ES-I3 (cell line): ENCODE data around the gene SAMD10.
A peak's percentile ranks its signal among the peaks of the same experiment; 100 is the strongest.
"Not testable (repeated sequence)": the region's sequence is repeated elsewhere in the genome, so short reads cannot be mapped to it uniquely, and the experiment has no call there.

ENCODE experiments used
- H3K36me3 ChIP-seq: 2 replicates; pipeline ENCODE4 v1.6.1; 2013; ENCODE audit warnings: mild to moderate bottlenecking, low read length, control low read depth, moderate library complexity; ENCODE audit not compliant: insufficient read depth
- H3K4me1 ChIP-seq: 2 replicates; pipeline ENCODE4 v1.6.1; 2013; ENCODE audit warnings: mild to moderate bottlenecking, control low read depth, low read length; ENCODE audit not compliant: insufficient read depth
- H3K9ac ChIP-seq: 2 replicates; pipeline ENCODE4 v1.6.1; 2013; ENCODE audit warnings: low read depth, mild to moderate bottlenecking, low read length, moderate library complexity
- H3K9me3 ChIP-seq: 2 replicates; pipeline ENCODE4 v1.6.1; 2013; ENCODE audit warnings: mild to moderate bottlenecking, low read length, moderate library complexity; ENCODE audit not compliant: control insufficient read depth, insufficient read depth

Gene SAMD10

DNA sequence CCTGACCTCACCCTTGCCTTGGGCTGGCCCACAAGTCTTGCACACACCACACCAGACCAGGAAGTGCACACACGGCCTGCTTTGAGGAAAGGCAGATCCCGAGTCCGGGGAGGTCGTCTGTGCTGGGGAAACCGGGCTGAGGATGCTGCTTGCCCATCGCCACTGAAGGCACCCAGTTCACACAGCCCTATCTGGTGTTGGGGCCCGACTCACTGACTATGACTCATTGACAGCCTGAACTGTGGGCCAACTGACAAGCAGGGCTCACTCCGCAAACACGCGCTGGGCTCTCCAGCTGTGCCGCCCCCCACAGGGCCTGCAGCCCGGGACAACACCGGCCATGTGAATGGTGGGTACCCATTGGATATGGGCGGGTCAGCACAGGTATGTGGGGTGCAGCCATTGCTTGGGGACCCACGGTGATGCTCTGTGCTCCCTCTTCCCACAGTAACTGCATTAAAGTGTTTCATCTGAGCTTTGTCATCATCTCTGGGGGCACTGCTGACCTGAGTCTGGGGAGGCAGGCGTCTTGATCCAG lies 1.6 kb downstream of the SAMD10 start:
- Histone ChIP-seq H3K9me3 (no peaks in the 10 kb centered on the region), H3K4me1 (peaks cover 15% of the 10 kb centered on the region), H3K9ac (no peak overlapping the region), H3K36me3 (peaks cover 4% of the 10 kb centered on the region; the same call in 1 of the 2 replicates)

GRCh38 chr20:63976980-63977738 lies 2.3 kb downstream of the SAMD10 start:
- Histone ChIP-seq H3K9ac (no peak overlapping the region), H3K36me3 (no peaks in the 10 kb centered on the region)

GRCh38 chr20:63976511-63976910 lies 2.9 kb downstream of the SAMD10 start:
- H3K4me1 ChIP-seq: peaks cover 12% of the 10 kb centered on the region
- H3K9ac ChIP-seq: not testable (repeated sequence)

More at GRCh38 chr20:63976980-63977738, 2.3 kb downstream of the SAMD10 start:
- peaks cover 15% of the 10 kb centered on the region for H3K4me1 ChIP-seq
- no peaks in the 10 kb centered on the region for H3K9me3 ChIP-seq

GRCh38 chr20:63974402-63975200 lies 4.8 kb downstream of the SAMD10 start:
- H3K36me3 ChIP-seq: no peaks in the 10 kb centered on the region
- peaks cover 4% of the 10 kb centered on the region; the same call in 1 of the 2 replicates for H3K4me1 ChIP-seq
- no peak overlapping the region for H3K9ac ChIP-seq
- H3K9me3 ChIP-seq: no peaks in the 10 kb centered on the region

More at GRCh38 chr20:63976511-63976910, 2.9 kb downstream of the SAMD10 start:
- not testable (repeated sequence) for H3K9me3 ChIP-seq, H3K36me3 ChIP-seq

DNA sequence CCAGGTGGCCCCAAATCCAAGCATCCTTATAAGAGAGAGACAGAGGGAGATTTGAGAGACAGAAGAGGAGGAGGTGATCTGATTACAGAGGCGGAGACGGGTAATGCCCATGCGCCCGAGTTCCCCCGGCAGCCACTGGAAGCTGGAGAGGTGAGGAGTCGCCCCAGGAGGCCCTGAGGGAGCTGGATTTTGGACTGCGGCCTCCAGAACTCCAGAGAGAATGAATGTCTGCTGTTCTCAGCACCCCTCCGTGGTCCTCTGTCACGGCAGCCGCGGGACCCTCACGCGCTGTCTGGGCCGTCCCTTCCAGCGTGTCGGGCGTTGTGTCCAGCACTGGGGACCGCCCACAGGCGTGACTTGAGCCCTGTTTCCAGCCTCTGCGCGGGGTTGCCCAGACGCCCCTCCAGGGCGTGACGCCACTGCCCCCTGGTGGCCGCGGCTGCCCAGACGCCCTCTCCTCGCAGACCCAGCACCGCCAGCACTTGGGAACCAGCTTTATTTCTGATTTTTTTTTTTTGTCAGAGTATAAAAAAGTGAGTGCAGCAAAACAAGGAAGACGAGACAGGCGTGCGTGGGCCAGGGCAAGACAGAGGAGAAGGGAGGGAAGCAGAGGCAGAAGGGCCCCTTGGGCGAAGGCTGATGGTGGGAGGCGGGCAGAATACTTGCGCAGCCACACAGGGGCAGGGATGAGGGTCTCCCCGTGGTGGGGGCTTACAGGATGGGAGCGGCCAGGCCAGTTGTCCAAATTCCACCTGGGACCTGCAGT lies 5.6 kb downstream of the SAMD10 start:
- H3K9ac ChIP-seq: peak overlapping the region; percentile 66
- H3K36me3 ChIP-seq: no peaks in the 10 kb centered on the region
- peaks cover 4% of the 10 kb centered on the region; the same call in 1 of the 2 replicates for H3K4me1 ChIP-seq
- H3K9me3 ChIP-seq: no peaks in the 10 kb centered on the region

DNA sequence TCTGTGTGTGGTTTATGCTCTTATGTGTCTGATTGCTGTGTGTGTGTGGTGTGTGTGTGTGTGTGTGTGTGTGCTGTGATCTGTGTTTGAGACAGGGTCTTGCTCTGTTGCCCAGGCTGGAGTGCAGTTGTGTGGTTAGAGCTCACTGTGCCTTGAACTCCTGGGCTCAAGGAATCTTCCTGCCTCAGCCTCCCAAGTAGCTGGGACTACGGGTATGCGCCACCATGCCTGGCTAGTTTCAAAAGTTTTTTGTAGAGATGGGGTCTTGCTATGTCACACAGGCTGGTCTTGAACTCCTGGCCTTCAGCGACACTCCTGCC lies 6.3 kb downstream of the SAMD10 start:
- H3K36me3 ChIP-seq: no peaks in the 10 kb centered on the region
- H3K9me3 ChIP-seq: no peaks in the 10 kb centered on the region
- peaks cover 3% of the 10 kb centered on the region; the same call in 1 of the 2 replicates for H3K4me1 ChIP-seq
- H3K9ac ChIP-seq: no peak overlapping the region; the same call in 1 of the 2 replicates

- Histone ChIP-seq H3K36me3 (no peaks in the 10 kb centered on the region), H3K4me1 (no peaks in the 10 kb centered on the region), H3K9ac (no peak overlapping the region), H3K9me3 (peaks cover under 1% of the 10 kb centered on the region; the same call in 1 of the 2 replicates)
Observed at GRCh38 chr20:63972312-63973159, 6.9 kb downstream of the SAMD10 start.

DNA sequence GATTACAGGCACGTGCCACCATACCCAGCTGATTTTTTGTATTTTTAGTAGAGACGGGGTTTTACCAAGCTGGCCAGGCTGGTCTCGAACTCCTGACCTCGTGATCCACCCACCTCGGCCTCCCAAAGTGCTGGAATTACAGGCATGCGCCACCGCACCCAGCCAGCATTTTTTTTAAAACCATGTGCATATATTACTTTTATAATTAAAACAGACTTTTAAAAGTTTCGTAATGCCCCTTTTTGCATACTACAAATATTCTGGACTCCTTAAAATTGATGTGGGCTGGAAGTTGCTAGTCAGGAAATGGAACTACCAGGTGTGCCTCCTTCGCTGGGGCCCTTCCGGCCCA lies 7.5 kb downstream of the SAMD10 start:
- H3K36me3 ChIP-seq, H3K9ac ChIP-seq, H3K4me1 ChIP-seq, H3K9me3 ChIP-seq: not testable (repeated sequence)

DNA sequence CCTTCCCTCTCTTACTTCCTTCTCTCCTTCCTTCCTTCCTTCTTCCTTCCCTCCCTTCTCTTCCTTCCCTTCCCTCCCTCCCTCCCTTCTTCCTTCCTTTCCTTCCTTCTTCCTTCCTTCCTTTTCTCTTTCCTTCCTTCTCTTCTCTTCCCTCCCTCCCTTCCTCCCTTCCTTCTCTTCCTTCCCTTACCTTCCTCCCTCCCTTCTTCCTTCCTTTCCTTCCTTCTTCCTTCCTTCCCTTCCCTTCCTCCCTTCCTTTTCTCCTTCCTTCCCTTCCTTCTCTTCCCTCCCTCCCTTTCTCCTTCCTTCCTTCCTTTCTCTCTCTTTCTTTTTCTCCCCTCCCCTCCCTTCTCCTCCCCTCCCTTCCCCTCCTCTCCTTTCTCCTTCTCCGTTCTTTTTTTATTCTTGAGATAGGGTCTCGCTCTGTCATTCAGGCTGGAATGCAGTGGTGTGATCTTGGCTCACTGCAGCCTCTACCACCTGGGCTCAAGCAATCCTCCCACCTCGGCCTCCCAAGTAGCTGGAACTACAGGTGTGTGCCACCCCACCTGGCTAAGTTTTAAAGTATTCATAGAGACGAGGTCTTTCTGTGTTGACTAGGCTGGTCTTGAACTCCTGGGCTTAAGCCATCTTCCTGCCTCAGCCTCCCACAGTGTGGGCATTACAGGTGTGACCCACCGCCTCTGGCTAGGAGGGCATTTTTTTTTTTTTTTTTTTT lies 8.6 kb downstream of the SAMD10 start:
- Histone ChIP-seq H3K36me3 (peaks cover 3% of the 10 kb centered on the region; the same call in 1 of the 2 replicates), H3K9me3 (peaks cover 8% of the 10 kb centered on the region), H3K9ac (no peak overlapping the region), H3K4me1 (no peaks in the 10 kb centered on the region)

GRCh38 chr20:63969838-63970713 lies 9.4 kb downstream of the SAMD10 start, which contains the start of gene ZNF512B:
Gene ZNF512B, minus strand, starts transcription at chr20:63969930. Its CDS starts 1,980 bp downstream, at chr20:63967950.
- no peaks in the 10 kb centered on the region for H3K4me1 ChIP-seq
- peaks cover 3% of the 10 kb centered on the region; the same call in 1 of the 2 replicates for H3K36me3 ChIP-seq
- H3K9me3 ChIP-seq: peaks cover 8% of the 10 kb centered on the region
- peak within 1 kb of the TSS; percentile 92 for H3K9ac ChIP-seq

GRCh38 chr20:63968928-63969760 lies 10.3 kb downstream of the SAMD10 start:
- peak overlapping the region; percentile 92 for H3K9ac ChIP-seq
- peaks cover 8% of the 10 kb centered on the region for H3K9me3 ChIP-seq
- no peaks in the 10 kb centered on the region for H3K4me1 ChIP-seq
- peaks cover 3% of the 10 kb centered on the region; the same call in 1 of the 2 replicates for H3K36me3 ChIP-seq
